ENCODE results near the gene BRD9.

- TF ChIP-seq CTCF (conservative IDR thresholded peaks at IDR 0.05; ENCODE audit: low read depth, low read length) = no peak
- TF ChIP-seq USF2 (IDR thresholded peaks at IDR 0.05; ENCODE audit: low read depth, low read length) = no peak
Observed at GRCh38 chr5:887947-888637, 4.5 kb downstream of the BRD9 start.

Measured in IMR-90 (cell line).